Fibroblast of skin of left biceps (primary cell): ENCODE results near the gene APOE.
"Not testable (repeated sequence)": the region's sequence is repeated elsewhere in the genome, so short reads cannot be mapped to it uniquely, and the experiment has no call there.

Experiments
- DNase-seq, 2 experiments: peaks; one replicate each; pipeline ENCODE4 v3.0.0-alpha.2; 2013; ENCODE audit warnings: low read depth in 2 of 2

APOE gene

DNA sequence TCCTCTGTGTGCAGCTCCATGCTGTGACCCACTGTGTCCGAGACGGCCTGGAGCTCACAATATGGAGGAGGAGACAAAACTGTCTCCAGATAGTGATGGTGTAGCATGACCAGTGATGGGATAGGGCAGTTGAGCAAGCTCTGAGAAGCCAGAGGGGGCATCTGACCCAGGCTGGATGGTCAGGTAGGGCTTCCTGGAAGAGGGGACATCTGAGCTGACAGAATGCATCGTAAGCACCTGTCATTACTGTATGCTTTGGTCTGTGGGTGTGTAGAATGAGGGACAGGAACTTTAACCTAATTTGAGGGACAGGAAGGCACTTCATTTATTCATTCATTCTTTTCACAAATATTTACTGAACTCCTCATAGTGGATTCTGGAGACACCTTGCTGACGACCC, 21.0 kb upstream of the APOE start:
- no peak for DNase-seq

GRCh38 chr19:44886141-44886540, 19.5 kb upstream of the APOE start:
- DNase-seq = no peak

DNA sequence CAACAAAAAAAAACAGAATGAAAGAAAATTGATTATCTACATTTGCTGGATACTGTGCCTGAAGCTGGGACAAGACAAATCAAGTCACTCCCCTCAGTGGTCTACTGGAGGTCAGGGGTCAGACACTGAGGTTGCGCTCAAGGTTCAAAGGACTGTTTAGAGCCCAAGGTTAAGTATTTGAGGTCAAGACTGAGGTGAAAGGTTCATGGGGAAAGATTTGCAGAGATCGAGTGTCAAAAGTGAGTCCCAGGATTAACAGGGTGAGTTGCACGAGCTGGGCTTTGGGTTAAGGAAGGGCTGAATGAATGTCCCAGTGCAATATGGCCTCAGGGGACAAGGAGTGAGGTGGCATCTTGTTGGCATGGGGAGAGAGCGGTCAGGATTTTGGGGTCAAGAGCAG, 17.9 kb upstream of the APOE start:
- DNase-seq = no peak

DNA sequence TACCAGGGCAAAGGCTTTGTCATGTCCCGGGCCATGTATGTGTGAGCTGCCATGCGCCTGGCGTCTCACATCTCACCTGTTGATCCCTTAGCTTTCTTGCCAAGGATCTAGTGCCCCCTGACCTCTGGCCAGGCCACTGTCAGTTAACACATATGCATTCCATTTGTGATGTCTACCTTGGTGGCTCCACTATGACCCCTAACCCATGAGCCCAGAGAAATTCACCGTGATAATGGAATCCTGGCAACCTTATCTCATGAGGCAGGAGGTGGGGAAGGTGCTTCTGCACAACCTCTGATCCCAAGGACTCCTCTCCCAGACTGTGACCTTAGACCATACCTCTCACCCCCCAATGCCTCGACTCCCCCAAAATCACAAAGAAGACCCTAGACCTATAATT, 17.3 kb upstream of the APOE start:
- not testable (repeated sequence) for DNase-seq

DNA sequence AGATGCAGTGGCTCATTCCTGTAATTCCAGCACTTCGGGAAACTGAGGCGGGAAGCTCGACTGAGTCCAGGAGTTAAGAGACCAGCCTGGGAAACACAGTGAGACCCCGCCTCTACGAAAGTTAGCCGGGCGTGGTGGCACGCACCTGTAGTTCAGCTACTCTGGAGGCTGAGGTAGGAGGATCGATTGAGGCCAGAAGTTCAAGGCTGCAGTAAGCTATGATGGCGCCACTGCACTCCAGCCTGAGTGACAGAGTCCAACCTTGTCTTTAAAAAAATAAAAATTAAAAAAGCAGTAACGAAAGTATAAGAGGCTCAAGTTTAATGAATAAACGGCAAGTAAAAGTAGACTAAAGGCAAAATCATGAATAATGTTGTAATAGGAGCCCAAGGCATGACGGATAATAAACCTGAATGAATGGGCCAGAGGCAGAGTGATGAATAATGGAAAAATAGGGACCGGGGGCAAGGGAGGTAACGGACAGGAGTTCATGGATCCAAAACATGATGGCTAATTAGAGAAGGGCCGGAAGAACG, 15.7 kb upstream of the APOE start:
- DNase-seq = no peak

GRCh38 chr19:44890366-44891015, 15.1 kb upstream of the APOE start:
- peak; percentile 100 for DNase-seq

GRCh38 chr19:44891016-44891882, 14.3 kb upstream of the APOE start, which contains the start of gene TOMM40:
TSS of gene TOMM40 (plus strand) at chr19:44891254. CDS start at chr19:44891416, 162 bp downstream.
- no peak for DNase-seq

DNA sequence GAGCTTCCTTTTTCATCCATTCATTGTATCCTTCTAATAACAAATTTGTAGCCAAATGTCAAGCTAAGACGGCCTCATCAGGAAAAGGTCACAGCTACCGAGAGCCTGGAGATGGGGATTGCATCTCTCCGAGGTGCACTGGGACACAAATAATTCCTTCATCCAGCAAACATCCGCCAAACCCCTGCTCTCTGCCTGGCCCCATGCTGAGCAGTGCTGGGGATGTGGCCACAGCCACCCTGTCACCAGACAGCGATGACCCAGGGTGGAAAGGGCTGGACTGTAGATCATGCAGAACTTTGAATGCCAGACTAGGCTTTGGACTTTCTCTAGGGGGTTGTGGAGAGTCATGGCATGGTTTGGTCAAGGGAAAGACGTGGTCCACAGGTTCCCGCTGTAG, 12.7 kb upstream of the APOE start:
- DNase-seq = no peak

- no peak for DNase-seq
These were observed 12.1 kb upstream of the APOE start for GRCh38 chr19:44893332-44894051.

GRCh38 chr19:44894052-44894400, 11.6 kb upstream of the APOE start:
- DNase-seq = no peak

DNA sequence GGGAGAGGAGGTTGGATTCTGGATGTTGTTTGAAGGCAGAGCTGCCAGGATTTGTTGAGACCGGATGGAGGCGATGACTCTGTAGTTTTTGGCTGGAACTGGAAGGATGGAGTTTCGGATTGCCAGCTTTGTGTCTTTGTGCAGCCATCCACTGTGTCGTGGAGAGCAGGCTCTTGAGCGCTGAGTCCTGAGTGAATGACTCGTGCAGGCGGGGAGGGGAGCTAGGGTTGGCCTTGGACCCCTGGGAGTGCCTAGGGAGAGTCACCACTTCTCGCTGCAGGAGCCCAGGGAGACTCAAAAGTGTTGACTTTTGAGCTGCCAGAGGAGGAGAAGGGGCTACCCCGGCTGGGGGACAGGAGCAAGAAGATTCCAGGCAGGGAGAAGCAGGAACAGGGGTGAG, 10.7 kb upstream of the APOE start:
- no peak for DNase-seq

DNA sequence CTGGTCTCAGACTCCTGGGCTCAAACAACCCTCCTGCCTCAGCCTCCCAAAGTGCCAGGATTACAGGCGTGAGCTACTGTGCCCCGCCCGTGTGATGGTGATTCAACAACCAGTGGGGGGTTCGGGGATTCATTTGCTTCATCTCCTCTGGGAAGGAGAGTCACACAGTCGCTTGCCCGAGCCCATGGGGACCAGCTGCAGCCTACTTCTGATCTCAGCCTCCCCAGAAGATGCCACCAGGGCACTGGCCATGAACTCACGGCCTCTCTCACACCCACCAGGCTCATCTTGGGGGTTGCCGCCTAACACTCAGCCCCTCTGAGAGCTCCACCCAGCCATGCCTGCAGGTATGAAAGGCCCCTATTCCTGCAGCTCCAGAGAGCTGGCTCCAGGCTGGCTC, 7.8 kb upstream of the APOE start:
- no peak for DNase-seq

DNA sequence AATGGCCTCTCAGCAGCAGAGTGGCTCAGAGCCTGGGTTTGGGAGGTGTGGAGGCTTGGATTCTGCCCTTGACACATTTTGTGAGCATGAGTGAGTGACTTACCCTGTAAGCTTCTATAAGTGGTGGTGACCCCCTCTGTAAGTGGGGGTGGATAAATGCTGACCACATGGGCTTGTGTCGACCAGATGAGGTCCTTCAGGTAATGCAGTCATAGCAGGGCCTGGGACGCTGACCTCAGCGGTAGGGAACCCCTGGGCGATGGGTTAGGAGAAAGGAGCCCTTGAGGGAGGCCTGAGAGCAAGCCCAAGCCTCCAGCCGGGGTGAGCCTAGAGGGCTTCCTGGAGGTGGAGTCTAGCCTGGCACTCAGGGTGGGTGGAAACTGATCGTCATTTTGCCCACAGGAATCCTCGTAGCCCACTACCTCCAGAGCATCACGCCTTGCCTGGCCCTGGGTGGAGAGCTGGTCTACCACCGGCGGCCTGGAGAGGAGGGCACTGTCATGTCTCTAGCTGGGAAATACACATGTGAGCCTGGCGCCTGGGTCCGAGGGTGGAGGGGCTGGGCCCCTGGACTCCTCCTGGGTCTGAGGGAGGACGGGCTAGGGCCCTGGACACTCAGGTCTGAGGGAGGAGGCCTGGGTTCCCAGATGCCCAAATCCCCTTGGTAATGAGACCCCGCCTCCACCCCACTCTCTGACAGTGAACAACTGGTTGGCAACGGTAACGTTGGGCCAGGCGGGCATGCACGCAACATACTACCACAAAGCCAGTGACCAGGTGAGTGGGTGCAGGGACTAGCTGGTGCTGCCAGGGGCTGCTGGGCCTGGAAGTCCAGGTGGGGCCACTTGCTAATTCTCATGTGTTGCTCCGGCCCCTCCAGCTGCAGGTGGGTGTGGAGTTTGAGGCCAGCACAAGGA, 5.0 kb upstream of the APOE start:
- no peak for DNase-seq

- DNase-seq = no peak
These were observed 2.4 kb upstream of the APOE start for GRCh38 chr19:44903216-44903601.

- DNase-seq = peak in 1 of 2 experiments; percentile 5
These were observed 1.8 kb upstream of the APOE start for GRCh38 chr19:44903602-44904425.

GRCh38 chr19:44904426-44904994, 1.1 kb upstream of the APOE start:
- DNase-seq = no peak

DNA sequence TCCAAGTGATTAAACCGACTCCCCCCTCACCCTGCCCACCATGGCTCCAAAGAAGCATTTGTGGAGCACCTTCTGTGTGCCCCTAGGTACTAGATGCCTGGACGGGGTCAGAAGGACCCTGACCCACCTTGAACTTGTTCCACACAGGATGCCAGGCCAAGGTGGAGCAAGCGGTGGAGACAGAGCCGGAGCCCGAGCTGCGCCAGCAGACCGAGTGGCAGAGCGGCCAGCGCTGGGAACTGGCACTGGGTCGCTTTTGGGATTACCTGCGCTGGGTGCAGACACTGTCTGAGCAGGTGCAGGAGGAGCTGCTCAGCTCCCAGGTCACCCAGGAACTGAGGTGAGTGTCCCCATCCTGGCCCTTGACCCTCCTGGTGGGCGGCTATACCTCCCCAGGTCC, 2.0 kb downstream of the APOE start:
- no peak for DNase-seq

GRCh38 chr19:44908074-44908835, 2.7 kb downstream of the APOE start:
- no peak for DNase-seq

GRCh38 chr19:44908836-44909261, 3.3 kb downstream of the APOE start:
- no peak for DNase-seq
